Measurements from ENCODE around the gene CBY2.

CBY2 gene

GRCh38 chr13:45702869-45703391 is 810 bp downstream of the CBY2 start:
- DNase-seq = no peak

- DNase-seq = no peak
Observed at GRCh38 chr13:45704211-45704739, 2.2 kb downstream of the CBY2 start.

GRCh38 chr13:45704854-45705695 is 3.0 kb downstream of the CBY2 start:
- no peak for DNase-seq

GRCh38 chr13:45705918-45706317 is 3.8 kb downstream of the CBY2 start:
- no peak for DNase-seq

GRCh38 chr13:45707516-45708100 is 5.5 kb downstream of the CBY2 start:
- DNase-seq = no peak

GRCh38 chr13:45711951-45712350 is 9.8 kb downstream of the CBY2 start:
- DNase-seq = no peak

GRCh38 chr13:45713106-45713690 is 11.1 kb downstream of the CBY2 start:
- DNase-seq = no peak

GRCh38 chr13:45713721-45714120 is 11.6 kb downstream of the CBY2 start:
- DNase-seq = no peak

- DNase-seq = no peak
Observed at GRCh38 chr13:45714170-45714569, 12.1 kb downstream of the CBY2 start.

GRCh38 chr13:45715351-45715750 is 13.2 kb downstream of the CBY2 start:
- DNase-seq = no peak

- no peak for DNase-seq
Observed at GRCh38 chr13:45717349-45717748, 15.2 kb downstream of the CBY2 start.

- no peak for DNase-seq
Observed at GRCh38 chr13:45718063-45718462, 15.9 kb downstream of the CBY2 start.

- DNase-seq = no peak
Observed at GRCh38 chr13:45718992-45719391, 16.9 kb downstream of the CBY2 start.

- DNase-seq = no peak
Observed at GRCh38 chr13:45721203-45721731, 19.1 kb downstream of the CBY2 start.

GRCh38 chr13:45723798-45724197 is 21.7 kb downstream of the CBY2 start:
- DNase-seq = no peak

- DNase-seq = no peak
Observed at GRCh38 chr13:45728759-45729158, 26.6 kb downstream of the CBY2 start.

GRCh38 chr13:45731455-45731854 is 29.3 kb downstream of the CBY2 start:
- no peak for DNase-seq

GRCh38 chr13:45732916-45733315 is 30.8 kb downstream of the CBY2 start:
- DNase-seq = no peak

GRCh38 chr13:45733361-45733760 is 31.2 kb downstream of the CBY2 start:
- DNase-seq = no peak

- DNase-seq = no peak
Observed at GRCh38 chr13:45737571-45738017, 35.5 kb downstream of the CBY2 start.

GRCh38 chr13:45742985-45743384 is 40.9 kb downstream of the CBY2 start:
- DNase-seq = no peak

- DNase-seq = no peak
Observed at GRCh38 chr13:45744979-45745378, 42.9 kb downstream of the CBY2 start.

- DNase-seq = no peak
Observed at GRCh38 chr13:45747071-45747470, 45.0 kb downstream of the CBY2 start.

Data from DMS153 (cell line).